Measurements from ENCODE around the gene RASGRF2.

DNA sequence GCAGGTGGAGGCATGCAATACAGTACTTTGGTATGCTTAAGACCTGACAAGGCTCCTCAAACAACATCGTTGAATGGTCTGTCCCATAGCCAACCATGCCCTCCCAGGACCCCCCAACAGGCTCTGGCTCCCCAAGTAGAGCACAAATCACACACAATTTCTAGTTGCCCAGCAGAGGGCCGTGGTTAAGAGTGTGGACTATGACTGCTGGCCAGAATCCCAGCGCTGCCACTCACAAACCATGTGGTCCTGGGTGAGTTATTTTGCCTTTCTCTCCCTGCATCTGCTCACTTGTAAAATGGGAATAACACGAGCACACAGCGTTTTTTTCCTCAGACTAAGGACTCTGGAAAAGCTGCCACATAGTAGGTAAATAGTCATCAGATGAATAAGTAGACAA, 279.4 kb downstream of the RASGRF2 start:
- no peak for TF ChIP-seq ZFX (IDR thresholded peaks at IDR 0.05; ENCODE audit: borderline replicate concordance)
- TF ChIP-seq, protein P1, sequence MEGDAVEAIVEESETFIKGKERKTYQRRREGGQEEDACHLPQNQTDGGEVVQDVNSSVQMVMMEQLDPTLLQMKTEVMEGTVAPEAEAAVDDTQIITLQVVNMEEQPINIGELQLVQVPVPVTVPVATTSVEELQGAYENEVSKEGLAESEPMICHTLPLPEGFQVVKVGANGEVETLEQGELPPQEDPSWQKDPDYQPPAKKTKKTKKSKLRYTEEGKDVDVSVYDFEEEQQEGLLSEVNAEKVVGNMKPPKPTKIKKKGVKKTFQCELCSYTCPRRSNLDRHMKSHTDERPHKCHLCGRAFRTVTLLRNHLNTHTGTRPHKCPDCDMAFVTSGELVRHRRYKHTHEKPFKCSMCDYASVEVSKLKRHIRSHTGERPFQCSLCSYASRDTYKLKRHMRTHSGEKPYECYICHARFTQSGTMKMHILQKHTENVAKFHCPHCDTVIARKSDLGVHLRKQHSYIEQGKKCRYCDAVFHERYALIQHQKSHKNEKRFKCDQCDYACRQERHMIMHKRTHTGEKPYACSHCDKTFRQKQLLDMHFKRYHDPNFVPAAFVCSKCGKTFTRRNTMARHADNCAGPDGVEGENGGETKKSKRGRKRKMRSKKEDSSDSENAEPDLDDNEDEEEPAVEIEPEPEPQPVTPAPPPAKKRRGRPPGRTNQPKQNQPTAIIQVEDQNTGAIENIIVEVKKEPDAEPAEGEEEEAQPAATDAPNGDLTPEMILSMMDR (IDR thresholded peaks at IDR 0.05): no peak
